ENCODE data around the gene SEC23IP.

DNA sequence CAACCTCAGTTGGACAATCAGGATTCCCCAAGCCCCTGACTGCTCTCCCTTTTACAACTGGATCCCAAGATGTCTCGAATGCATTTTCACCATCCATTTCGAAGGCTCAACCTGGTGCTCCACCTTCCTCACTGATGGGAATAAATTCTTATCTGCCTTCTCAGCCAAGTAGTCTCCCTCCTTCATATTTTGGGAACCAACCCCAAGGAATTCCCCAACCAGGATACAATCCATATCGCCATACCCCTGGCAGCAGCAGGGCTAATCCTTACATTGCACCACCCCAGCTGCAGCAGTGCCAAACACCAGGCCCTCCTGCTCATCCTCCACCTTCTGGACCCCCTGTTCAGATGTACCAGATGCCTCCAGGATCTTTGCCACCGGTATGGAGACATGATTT, 6.0 kb downstream of the SEC23IP start:
- TF ChIP-seq, protein P1, sequence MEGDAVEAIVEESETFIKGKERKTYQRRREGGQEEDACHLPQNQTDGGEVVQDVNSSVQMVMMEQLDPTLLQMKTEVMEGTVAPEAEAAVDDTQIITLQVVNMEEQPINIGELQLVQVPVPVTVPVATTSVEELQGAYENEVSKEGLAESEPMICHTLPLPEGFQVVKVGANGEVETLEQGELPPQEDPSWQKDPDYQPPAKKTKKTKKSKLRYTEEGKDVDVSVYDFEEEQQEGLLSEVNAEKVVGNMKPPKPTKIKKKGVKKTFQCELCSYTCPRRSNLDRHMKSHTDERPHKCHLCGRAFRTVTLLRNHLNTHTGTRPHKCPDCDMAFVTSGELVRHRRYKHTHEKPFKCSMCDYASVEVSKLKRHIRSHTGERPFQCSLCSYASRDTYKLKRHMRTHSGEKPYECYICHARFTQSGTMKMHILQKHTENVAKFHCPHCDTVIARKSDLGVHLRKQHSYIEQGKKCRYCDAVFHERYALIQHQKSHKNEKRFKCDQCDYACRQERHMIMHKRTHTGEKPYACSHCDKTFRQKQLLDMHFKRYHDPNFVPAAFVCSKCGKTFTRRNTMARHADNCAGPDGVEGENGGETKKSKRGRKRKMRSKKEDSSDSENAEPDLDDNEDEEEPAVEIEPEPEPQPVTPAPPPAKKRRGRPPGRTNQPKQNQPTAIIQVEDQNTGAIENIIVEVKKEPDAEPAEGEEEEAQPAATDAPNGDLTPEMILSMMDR (conservative IDR thresholded peaks at IDR 0.05 in 1 of 2, IDR thresholded peaks at IDR 0.05 in 1 of 2; ENCODE audit: extremely low read depth in 1 of 2, insufficient read depth in 1 of 2, low read depth in 1 of 2, low read length in 2 of 2), result no peak
- TF ChIP-seq EZH2 (IDR thresholded peaks at IDR 0.05; ENCODE audit: borderline replicate concordance, low read length), result no peak

Data from mammary epithelial cell (primary cell).